ENCODE results near the gene ATAD3A. TPM values are rescaled to one million over a fixed set of nuclear protein-coding genes. Genes with fewer than 3 reads are reported as not detected.
"Not testable (repeated sequence)": the region's sequence is repeated elsewhere in the genome, so short reads cannot be mapped to it uniquely, and the experiment has no call there.

Gene ATAD3A
- total RNA-seq, 1 donor, result 35.6 TPM

- TF ChIP-seq CTCF (IDR thresholded peaks at IDR 0.05; ENCODE audit: insufficient read depth, low read length), result no peak
- no peak overlapping the region for H3K4me3 ChIP-seq (ENCODE audit: low read depth, low read length)
- peak; percentile 64 for DNase-seq (ENCODE audit: low read depth)
Measured at GRCh38 chr1:1554926-1555915, 43.3 kb downstream of the ATAD3A start.

- no peak overlapping the region for H3K4me3 ChIP-seq (ENCODE audit: low read depth, low read length)
- DNase-seq (ENCODE audit: low read depth), result no peak
- no peak for TF ChIP-seq CTCF (IDR thresholded peaks at IDR 0.05; ENCODE audit: insufficient read depth, low read length)
Measured at GRCh38 chr1:1556505-1556904, 44.5 kb downstream of the ATAD3A start.

GRCh38 chr1:1556961-1557360 is 45.0 kb downstream of the ATAD3A start:
- H3K4me3 ChIP-seq (ENCODE audit: low read depth, low read length); DNase-seq (ENCODE audit: low read depth): not testable (repeated sequence)

GRCh38 chr1:1557688-1558087 is 45.7 kb downstream of the ATAD3A start:
- DNase-seq (ENCODE audit: low read depth); H3K4me3 ChIP-seq (ENCODE audit: low read depth, low read length): not testable (repeated sequence)

GRCh38 chr1:1558591-1558990 is 46.6 kb downstream of the ATAD3A start:
- no peak for DNase-seq (ENCODE audit: low read depth)
- H3K4me3 ChIP-seq (ENCODE audit: low read depth, low read length), result no peak overlapping the region
- TF ChIP-seq CTCF (IDR thresholded peaks at IDR 0.05; ENCODE audit: insufficient read depth, low read length), result no peak

- no peak for DNase-seq (ENCODE audit: low read depth)
- no peak overlapping the region for H3K4me3 ChIP-seq (ENCODE audit: low read depth, low read length)
Measured at GRCh38 chr1:1559066-1559465, 47.1 kb downstream of the ATAD3A start.

GRCh38 chr1:1560178-1560577 is 48.2 kb downstream of the ATAD3A start:
- no peak for DNase-seq (ENCODE audit: low read depth)
- TF ChIP-seq CTCF (IDR thresholded peaks at IDR 0.05; ENCODE audit: insufficient read depth, low read length), result no peak
- no peak overlapping the region for H3K4me3 ChIP-seq (ENCODE audit: low read depth, low read length)

More at GRCh38 chr1:1559066-1559465, 47.1 kb downstream of the ATAD3A start:
- no peak for TF ChIP-seq CTCF (IDR thresholded peaks at IDR 0.05; ENCODE audit: insufficient read depth, low read length)
